Activated CD8-positive, alpha-beta T cell treated with anti-CD3 and anti-CD28 coated beads for 36 hours (primary cell): ENCODE data around the gene ABCC5. TPM values are rescaled to one million over a fixed set of nuclear protein-coding genes. Genes with fewer than 3 reads are reported as not detected.

Experiments used
- ATAC-seq: fragments of 200-7000 bp; cut with Tn5 transposase; one replicate; pipeline ENCODE4 v1.10.0; 2021; ENCODE audit warnings: mild to moderate bottlenecking, moderate library complexity
- CTCF ChIA-PET: fragments of 350-600 bp; sonication (Branson Sonifier 250); formaldehyde crosslinking; loops from one replicate; lab custom pipeline; 2021; ENCODE audit warnings: antibody characterized with exemption; lab: Charles Lee
- POLR2A ChIA-PET: fragments of 350-600 bp; sonication (Branson Sonifier 250); formaldehyde crosslinking; loops from one replicate; lab custom pipeline; 2021; ENCODE audit warnings: antibody characterized with exemption; lab: Charles Lee
- DNase-seq: peaks from one replicate; pipeline ENCODE4 v3.0.0-alpha.2; 2020
- H3K27ac Mint-ChIP-seq: one replicate; pipeline ENCODE4 v1.8.0; 2021; ENCODE audit warnings: mild to moderate bottlenecking, mixed read lengths
- H3K27me3 Mint-ChIP-seq: one replicate; pipeline ENCODE4 v1.8.0; 2021; ENCODE audit warnings: mixed read lengths
- H3K36me3 Mint-ChIP-seq: one replicate; pipeline ENCODE4 v1.8.0; 2021; ENCODE audit warnings: low read depth, mixed read lengths
- H3K4me1 Mint-ChIP-seq: one replicate; pipeline ENCODE4 v1.8.0; 2021; ENCODE audit warnings: low read depth, mixed read lengths
- H3K4me3 Mint-ChIP-seq: one replicate; pipeline ENCODE4 v1.8.0; 2021; ENCODE audit warnings: mild to moderate bottlenecking, moderate library complexity, mixed read lengths
- H3K9me3 Mint-ChIP-seq: one replicate; pipeline ENCODE4 v1.8.0; 2021; ENCODE audit warnings: mixed read lengths
- CTCF ChIP-seq: fragments of 200-600 bp; IDR thresholded peaks from one replicate; pipeline ENCODE4 v1.8.0; 2022; ENCODE audit warnings: antibody characterized with exemption, mild to moderate bottlenecking
- intact Hi-C: fragments of 100-400 bp; cut with micrococcal nuclease; formaldehyde crosslinking; loops from one replicate; pipeline ENCODE4 v1.10.0; 2022
- total RNA-seq, 2 experiments: library from RNA; stranded (reverse); gene quantifications; one replicate each; pipeline ENCODE4 v1.2.3, GENCODE V29; 2021

The ABCC5 gene
- total RNA-seq, 2 experiments from 2014 or later = 16.2 to 17.7 TPM

DNA sequence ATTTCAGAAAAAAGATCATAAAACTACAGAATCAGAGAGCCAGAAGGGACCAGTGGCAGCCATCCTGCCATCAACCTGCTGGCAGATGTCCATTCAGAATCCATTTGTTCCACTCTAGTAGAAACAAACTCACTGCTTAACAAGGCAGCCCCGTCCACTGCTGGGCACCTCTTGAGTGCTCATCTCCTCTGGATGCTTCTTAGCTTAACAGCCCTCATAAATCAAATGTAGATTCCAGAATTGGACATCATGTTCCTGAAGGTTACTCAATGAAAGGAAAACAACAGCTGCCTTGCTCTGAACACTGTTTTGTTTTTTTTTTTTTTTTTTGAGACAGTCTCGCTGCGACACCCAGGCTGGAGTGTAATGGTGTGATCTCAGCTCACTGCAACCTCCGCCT, 37.3 kb downstream of the ABCC5 start:
- Mint-ChIP-seq H3K36me3 (peaks cover 2% of the 10 kb centered on the region), H3K9me3 (no peaks in the 10 kb centered on the region), H3K27me3 (no peaks in the 10 kb centered on the region), H3K4me1 (peaks cover 2% of the 10 kb centered on the region), H3K4me3 (no peak overlapping the region), H3K27ac (no peak overlapping the region)
- ChIA-PET CTCF (interaction anchor here (1.1 kb wide), 1 partner anchor 85 kb away, joined by 3 read pairs; no protein-coding TSS in a partner anchor), POLR2A (no interaction called here)
- ATAC-seq (no peak), DNase-seq (no peak)
- no peak for TF ChIP-seq CTCF
- intact Hi-C loops = no loop called here

DNA sequence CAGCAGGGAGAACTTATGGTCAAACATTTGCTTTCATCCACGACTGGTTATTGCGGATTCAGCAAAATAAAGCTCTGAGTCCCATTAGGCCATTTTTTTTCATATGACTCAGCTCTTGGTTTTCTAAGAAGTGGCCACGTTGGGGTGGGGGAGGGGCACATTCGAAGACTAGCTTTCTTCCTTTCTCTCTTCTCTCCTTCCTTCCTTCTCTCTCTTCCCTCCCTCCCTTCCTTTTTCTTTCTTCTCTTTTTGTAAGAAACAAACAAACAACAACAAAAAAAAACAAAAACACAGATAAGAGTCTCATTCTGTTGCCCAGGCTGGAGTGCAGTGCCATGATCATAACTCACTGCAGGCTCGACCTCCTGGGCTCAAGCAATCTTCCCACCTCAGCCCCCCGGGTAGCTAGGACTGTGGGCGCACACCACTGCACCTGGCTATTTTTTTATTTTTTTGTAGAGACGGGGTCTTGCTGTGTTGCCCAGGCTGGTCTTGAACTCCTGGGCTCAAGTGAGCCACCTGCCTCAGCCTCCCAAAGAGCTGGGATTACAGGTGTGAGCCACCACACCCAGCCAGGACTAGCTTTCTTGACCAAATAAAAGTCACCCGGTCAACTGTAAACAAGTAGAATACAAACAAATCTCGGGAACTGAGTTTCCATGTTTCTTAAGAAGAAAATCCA, 41.6 kb downstream of the ABCC5 start:
- DNase-seq (peak; percentile 9), ATAC-seq (no peak)
- ChIA-PET CTCF (no interaction called here), POLR2A (no interaction called here)
- Mint-ChIP-seq H3K9me3 (no peaks in the 10 kb centered on the region), H3K27ac (no peak overlapping the region), H3K4me3 (no peak overlapping the region), H3K27me3 (no peaks in the 10 kb centered on the region), H3K36me3 (peaks cover 5% of the 10 kb centered on the region), H3K4me1 (peaks cover 2% of the 10 kb centered on the region)
- TF ChIP-seq CTCF = no peak
- intact Hi-C loops = no loop called here

- no peak for TF ChIP-seq CTCF
- H3K27me3 Mint-ChIP-seq = no peaks in the 10 kb centered on the region
- ChIA-PET CTCF (interaction anchor here (0.9 kb wide), 1 partner anchor 9 kb away, joined by 3 read pairs; no protein-coding TSS in a partner anchor), POLR2A (no interaction called here)
- H3K27ac Mint-ChIP-seq = no peak overlapping the region
- no peaks in the 10 kb centered on the region for H3K4me1 Mint-ChIP-seq
- H3K4me3 Mint-ChIP-seq = no peak overlapping the region
- no peaks in the 10 kb centered on the region for H3K9me3 Mint-ChIP-seq
- no peak for ATAC-seq
- no peak for DNase-seq
- peaks cover 3% of the 10 kb centered on the region for H3K36me3 Mint-ChIP-seq
- intact Hi-C loops = no loop called here
Measured at GRCh38 chr3:183968666-183969245, 48.9 kb downstream of the ABCC5 start.

DNA sequence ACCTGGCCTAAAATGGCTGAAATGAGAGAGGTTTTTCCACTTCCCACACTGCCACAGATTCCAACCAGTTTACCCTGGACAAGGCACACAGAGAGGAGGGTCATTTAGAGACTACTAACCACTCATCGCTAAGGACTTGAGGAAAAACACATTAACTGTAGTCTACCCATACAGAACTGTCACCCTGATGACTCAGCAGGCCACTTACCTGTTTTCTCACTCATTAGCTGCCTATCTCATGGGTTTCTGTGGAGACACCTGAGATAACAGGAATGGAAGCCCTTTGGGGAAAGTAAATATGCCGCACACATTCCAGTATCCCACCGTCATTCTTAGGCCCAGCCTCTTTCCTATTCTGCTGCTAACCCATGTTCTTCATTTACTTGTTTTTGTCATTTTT, 50.0 kb downstream of the ABCC5 start:
- ChIA-PET CTCF (no interaction called here), POLR2A (no interaction called here)
- Mint-ChIP-seq H3K4me1 (no peaks in the 10 kb centered on the region), H3K36me3 (peaks cover 3% of the 10 kb centered on the region), H3K27ac (no peak overlapping the region), H3K4me3 (no peak overlapping the region), H3K9me3 (no peaks in the 10 kb centered on the region), H3K27me3 (no peaks in the 10 kb centered on the region)
- ATAC-seq (no peak), DNase-seq (no peak)
- TF ChIP-seq CTCF = no peak
- intact Hi-C loops = no loop called here

DNA sequence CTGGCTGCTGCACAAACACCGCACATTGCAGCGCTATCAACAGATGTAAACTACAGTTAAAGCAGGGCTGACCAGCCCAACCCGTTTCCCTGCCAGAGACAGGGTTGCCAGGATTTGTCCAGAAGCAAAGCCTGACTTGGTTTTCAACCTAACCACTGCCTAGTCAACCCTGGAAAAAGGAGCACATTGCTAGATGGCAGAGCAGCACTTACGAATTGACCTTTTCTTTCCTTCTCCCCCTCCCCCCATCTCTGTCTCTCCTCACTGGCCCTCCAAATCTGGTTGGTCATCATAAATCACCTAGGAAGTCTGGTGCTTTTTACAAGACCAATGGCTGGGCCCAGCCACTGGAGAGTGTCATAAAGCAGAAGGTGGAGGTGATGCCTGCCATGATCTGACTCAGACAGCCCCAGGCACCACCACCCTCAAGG, 51.3 kb downstream of the ABCC5 start:
- H3K27me3 Mint-ChIP-seq = no peaks in the 10 kb centered on the region
- CTCF ChIA-PET = no interaction called here
- H3K9me3 Mint-ChIP-seq = no peaks in the 10 kb centered on the region
- intact Hi-C loops = no loop called here
- no peaks in the 10 kb centered on the region for H3K4me1 Mint-ChIP-seq
- no peak overlapping the region for H3K4me3 Mint-ChIP-seq
- no peak for TF ChIP-seq CTCF
- POLR2A ChIA-PET = no interaction called here
- ATAC-seq (no peak), DNase-seq (no peak)
- no peaks in the 10 kb centered on the region for H3K36me3 Mint-ChIP-seq
- no peak overlapping the region for H3K27ac Mint-ChIP-seq
